ENCODE results near the gene XRN2. TPM values are rescaled to one million over a fixed set of nuclear protein-coding genes. Genes with fewer than 3 reads are reported as not detected.
A peak's percentile ranks its signal among the peaks of the same experiment; 100 is the strongest.

Gene XRN2
- total RNA-seq, 1 donor from 2014 or later = 66.7 TPM

- Mint-ChIP-seq H3K36me3 (ENCODE audit: unreplicated experiment) (peaks cover 4% of the 10 kb centered on the region), H3K27ac (ENCODE audit: unreplicated experiment) (peak overlapping the region; percentile 32), H3K9me3 (ENCODE audit: unreplicated experiment) (peaks cover 13% of the 10 kb centered on the region), H3K27me3 (ENCODE audit: unreplicated experiment) (no peaks in the 10 kb centered on the region), H3K4me3 (ENCODE audit: unreplicated experiment) (peak overlapping the region; percentile 2), H3K4me1 (ENCODE audit: unreplicated experiment) (peaks cover 28% of the 10 kb centered on the region)
- TF ChIP-seq CTCF (IDR thresholded peaks at IDR 0.05) = no peak
- no peak for DNase-seq (ENCODE audit: extremely low spot score, unreplicated experiment)
These were observed 20.5 kb downstream of the XRN2 start for GRCh38 chr20:21323640-21324039.

DNA sequence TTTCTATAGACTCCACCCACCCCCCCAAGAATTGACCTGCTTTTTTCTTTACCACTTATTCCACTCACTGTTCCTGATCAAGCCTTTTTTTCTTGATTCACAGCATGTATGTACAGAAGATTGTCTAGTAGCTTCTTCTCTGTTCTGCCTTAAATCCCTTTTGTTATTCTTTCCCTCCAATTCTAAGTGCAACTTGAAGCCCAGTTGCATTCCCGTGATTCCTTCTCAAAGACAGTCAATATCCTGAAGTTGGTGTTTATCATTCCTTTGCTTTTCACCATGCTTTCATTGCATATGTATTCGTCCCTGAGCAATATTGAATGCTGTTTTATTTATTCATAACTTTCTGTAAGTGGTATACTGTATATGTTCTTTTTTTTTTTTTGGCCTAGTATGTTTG lies 21.0 kb downstream of the XRN2 start:
- Mint-ChIP-seq H3K36me3 (ENCODE audit: unreplicated experiment) (peaks cover 4% of the 10 kb centered on the region), H3K27ac (ENCODE audit: unreplicated experiment) (peak overlapping the region; percentile 32), H3K4me1 (ENCODE audit: unreplicated experiment) (peaks cover 26% of the 10 kb centered on the region), H3K9me3 (ENCODE audit: unreplicated experiment) (peaks cover 13% of the 10 kb centered on the region), H3K4me3 (ENCODE audit: unreplicated experiment) (peak overlapping the region; percentile 2), H3K27me3 (ENCODE audit: unreplicated experiment) (no peaks in the 10 kb centered on the region)
- no peak for TF ChIP-seq CTCF (IDR thresholded peaks at IDR 0.05)
- DNase-seq (ENCODE audit: extremely low spot score, unreplicated experiment) = no peak

GRCh38 chr20:21325296-21325695 lies 22.2 kb downstream of the XRN2 start:
- TF ChIP-seq CTCF (IDR thresholded peaks at IDR 0.05) = no peak
- H3K9me3 Mint-ChIP-seq (ENCODE audit: unreplicated experiment) = peaks cover 13% of the 10 kb centered on the region
- H3K4me3 Mint-ChIP-seq (ENCODE audit: unreplicated experiment) = no peak overlapping the region
- no peak overlapping the region for H3K27ac Mint-ChIP-seq (ENCODE audit: unreplicated experiment)
- H3K36me3 Mint-ChIP-seq (ENCODE audit: unreplicated experiment) = peaks cover 4% of the 10 kb centered on the region
- no peak for DNase-seq (ENCODE audit: extremely low spot score, unreplicated experiment)
- H3K27me3 Mint-ChIP-seq (ENCODE audit: unreplicated experiment) = no peaks in the 10 kb centered on the region
- H3K4me1 Mint-ChIP-seq (ENCODE audit: unreplicated experiment) = peaks cover 26% of the 10 kb centered on the region

DNA sequence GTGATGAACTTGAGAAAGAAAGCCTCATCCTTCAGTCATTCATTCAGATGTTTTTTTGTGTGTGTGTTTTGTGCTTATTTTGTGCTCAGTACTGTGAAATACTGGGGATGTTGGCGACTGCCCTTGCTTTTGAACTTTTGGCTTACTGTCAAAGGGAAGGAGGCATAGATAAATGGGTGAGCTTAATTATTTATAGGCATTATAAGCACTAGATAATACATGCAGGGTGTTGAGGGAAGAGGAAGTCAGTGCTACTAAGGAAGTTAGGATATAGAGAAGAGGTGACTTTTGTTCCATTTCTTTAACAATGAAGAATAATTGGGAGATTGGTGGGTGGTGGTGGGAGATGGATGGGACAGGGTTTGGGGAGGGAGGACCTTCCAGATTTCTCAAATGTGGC lies 23.6 kb downstream of the XRN2 start:
- no peak for DNase-seq (ENCODE audit: extremely low spot score, unreplicated experiment)
- H3K27me3 Mint-ChIP-seq (ENCODE audit: unreplicated experiment) = no peaks in the 10 kb centered on the region
- no peak overlapping the region for H3K4me3 Mint-ChIP-seq (ENCODE audit: unreplicated experiment)
- no peak for TF ChIP-seq CTCF (IDR thresholded peaks at IDR 0.05)
- H3K9me3 Mint-ChIP-seq (ENCODE audit: unreplicated experiment) = peaks cover 10% of the 10 kb centered on the region
- peaks cover 3% of the 10 kb centered on the region for H3K36me3 Mint-ChIP-seq (ENCODE audit: unreplicated experiment)
- H3K4me1 Mint-ChIP-seq (ENCODE audit: unreplicated experiment) = peaks cover 26% of the 10 kb centered on the region
- H3K27ac Mint-ChIP-seq (ENCODE audit: unreplicated experiment) = no peak overlapping the region

- no peak for TF ChIP-seq CTCF (IDR thresholded peaks at IDR 0.05)
- Mint-ChIP-seq H3K4me3 (ENCODE audit: unreplicated experiment) (no peak overlapping the region), H3K36me3 (ENCODE audit: unreplicated experiment) (peaks cover 83% of the 10 kb centered on the region), H3K9me3 (ENCODE audit: unreplicated experiment) (peaks cover 4% of the 10 kb centered on the region), H3K27ac (ENCODE audit: unreplicated experiment) (no peak overlapping the region), H3K4me1 (ENCODE audit: unreplicated experiment) (no peaks in the 10 kb centered on the region), H3K27me3 (ENCODE audit: unreplicated experiment) (no peaks in the 10 kb centered on the region)
- no peak for DNase-seq (ENCODE audit: extremely low spot score, unreplicated experiment)
These were observed 33.5 kb downstream of the XRN2 start for GRCh38 chr20:21336455-21337151.
